Fibroblast of skin of abdomen (primary cell): ENCODE results near the gene RCAN1. TPM values are rescaled to one million over a fixed set of nuclear protein-coding genes. Genes with fewer than 3 reads are reported as not detected.
A peak's percentile ranks its signal among the peaks of the same experiment; 100 is the strongest.

Source experiments
- DNase-seq: peaks from one replicate; pipeline ENCODE4 v3.0.0-alpha.2; 2013
- polyA plus RNA-seq, 2 experiments: library from polyadenylated mRNA; unstranded; fragments of 120-200 nt; gene quantifications; one replicate each; pipeline ENCODE4 v1.2.1, GENCODE V29; 2013; ENCODE audit not compliant: insufficient read length in 2 of 2

The RCAN1 gene
- 112 TPM for polyA plus RNA-seq (2013, experiment 1 of 2; ENCODE audit: insufficient read length)
- 110 TPM for polyA plus RNA-seq (2013, experiment 2 of 2; ENCODE audit: insufficient read length)

DNA sequence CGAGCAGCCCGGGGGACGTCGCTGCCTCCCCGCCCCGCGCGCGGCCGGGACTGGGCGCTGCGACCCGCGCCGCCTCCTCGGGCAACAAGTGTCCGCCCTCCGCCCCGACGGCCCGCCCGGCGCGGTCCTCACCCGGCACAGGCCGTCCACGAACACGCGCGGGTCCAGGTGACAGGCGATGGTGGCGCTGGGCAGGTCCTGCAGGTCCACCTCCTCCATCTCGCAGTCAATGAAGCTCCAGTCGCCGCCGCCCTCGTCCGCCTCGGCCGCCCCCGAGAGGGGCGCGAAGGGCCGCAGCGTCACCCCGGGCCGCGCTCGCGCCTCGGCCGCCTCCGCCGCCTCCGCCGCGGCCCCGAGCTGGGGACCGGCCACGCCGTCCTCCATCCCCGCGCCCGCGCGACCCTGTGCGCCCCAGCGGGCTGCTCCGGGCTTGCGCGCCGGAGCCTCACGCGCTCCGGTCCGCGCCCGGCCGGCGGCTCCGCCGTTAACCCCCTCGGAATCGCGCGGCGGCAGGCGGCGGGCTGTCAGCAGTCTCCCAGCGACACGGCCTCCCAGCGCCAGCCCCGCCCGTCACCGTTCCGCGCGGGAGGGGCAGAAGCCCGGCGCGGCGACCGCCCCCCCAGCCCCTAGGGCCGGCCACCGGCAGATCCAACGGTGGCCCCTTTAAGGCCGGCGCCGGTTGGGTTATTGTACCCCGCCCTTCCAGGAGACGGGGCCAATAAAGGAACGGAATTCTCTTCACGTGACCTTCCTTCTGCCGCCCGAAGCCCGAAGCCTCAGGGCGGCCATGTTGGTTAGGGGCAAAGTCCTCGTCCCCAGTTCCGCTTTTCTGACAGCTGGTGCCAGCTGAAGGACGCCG, at the start of gene RCAN1:
TSS of gene RCAN1 (minus strand) at position 486 of the 859 bp plus-strand sequence. CDS start at position 384, 102 bp downstream.
- DNase-seq, result peak; percentile 93

DNA sequence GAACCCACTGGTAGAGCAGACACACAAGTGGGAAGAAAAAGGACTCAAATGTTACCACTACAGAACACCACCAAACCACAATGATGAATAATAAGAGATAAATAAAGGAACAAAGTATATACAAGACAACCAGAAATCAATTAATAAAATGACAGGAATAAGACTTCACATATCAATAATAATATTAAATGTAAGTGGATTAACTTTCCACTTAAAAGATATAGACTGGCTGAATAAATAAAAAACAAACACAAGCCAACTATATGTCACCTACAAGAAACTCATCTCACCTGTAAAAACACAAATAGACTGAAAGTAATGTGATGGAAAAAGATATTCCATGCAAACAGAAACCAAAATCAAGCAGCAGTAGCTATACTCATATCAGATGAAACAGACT, 46.9 kb upstream of the RCAN1 start:
- no peak for DNase-seq

DNA sequence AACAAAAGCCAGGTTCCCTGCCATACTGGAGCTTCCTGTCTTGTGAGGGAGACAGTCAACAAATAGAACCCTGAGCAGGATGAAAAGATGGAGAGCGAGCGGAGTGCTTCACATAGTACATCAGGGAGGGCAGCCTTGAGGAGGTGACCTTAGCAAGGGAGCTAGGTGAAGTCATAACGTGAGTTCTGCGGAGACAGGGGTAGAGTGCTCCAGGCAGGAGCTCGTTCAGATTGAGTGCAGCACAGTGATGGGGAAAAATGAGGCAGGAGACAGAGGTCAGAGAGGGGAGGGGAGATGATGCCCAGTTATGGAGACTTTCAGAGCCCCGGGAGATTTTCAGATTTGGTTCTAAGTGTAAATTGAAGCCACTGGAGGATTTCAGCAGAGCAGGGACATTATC, 38.6 kb upstream of the RCAN1 start:
- no peak for DNase-seq

DNA sequence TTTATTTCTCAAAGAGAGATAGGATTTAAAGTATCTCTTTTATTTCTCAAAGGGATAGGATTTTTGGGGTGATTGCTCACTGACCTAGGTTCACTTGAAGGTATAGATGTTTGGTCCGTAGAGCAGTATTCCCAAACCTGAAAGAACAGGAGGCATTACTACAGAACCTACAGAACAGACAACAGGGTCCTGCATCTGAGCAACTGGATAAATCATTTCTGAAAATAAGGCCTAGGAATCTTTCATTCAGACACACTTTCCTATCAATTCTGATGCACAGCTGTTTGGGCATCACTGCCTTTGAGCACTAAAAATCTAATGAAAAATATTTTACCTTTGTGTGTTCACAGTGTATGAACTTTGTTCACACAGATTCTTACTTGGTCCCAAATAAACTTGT, 36.7 kb upstream of the RCAN1 start:
- DNase-seq, result no peak

- DNase-seq, result no peak
Measured at GRCh38 chr21:34650861-34651431, 36.0 kb upstream of the RCAN1 start.

DNA sequence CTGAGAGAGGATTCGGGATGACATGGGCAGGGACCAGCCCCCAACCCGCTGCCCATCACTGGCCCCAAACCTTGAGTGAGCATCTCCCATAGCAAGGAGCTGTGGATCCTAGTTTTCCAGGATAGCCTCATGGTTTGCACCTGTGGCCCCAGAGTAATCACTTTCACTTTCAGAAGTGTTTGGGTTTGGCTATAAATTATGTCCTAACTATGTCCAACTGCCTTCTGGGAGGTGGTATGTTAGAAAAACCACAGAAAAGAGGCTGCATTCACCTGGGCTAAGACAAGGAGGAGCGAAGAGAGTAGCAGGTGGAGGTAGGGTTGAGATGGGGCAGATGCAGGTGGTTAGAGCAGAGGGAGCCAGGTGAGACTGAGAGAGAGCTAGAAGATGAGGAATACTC, 34.5 kb upstream of the RCAN1 start:
- no peak for DNase-seq

DNA sequence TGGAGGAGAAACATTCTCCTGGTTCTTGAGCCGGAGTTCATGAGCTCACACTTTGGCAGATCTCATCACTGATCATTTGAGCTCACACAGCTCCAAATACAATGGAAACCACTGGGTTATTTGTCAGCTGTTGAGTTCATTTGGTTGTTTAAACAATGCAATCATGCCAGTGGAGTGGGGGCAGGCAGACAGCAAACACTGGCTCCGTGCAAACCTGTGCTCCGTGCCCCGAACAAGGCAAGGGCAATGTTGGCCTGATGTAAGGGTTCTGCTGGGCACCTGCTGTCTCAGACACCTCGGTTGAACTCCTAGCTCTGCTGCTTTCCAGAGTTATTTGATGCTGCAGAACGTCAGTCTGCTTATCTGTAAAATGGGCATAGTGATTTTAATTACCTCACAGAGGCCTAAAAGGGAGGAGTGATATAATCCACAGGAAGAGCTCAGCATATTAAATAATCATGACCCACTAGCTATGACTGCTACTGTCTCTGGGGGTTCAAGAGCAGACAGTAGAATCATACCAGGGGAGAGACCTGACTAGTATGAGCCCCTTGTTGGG, 33.9 kb upstream of the RCAN1 start:
- DNase-seq, result no peak

DNA sequence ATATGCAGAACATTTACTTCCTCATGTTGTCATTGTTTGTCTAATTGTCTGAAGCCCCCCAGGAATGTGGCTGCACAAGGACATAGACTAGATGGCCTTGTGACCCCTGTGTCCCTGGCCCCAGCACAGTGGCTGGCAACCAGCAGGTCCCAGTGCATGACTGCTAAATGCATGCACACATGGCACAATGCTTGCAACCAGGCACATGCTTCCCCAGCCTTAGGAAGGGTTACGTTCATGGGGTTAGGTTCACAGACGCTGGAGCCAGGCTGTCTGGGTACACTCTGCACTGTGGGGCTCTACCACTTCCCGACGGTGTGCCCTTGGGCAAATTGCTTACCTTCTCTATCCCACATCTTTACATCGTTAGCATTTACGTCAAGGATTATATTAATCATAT, 32.6 kb upstream of the RCAN1 start:
- DNase-seq, result no peak

GRCh38 chr21:34644825-34645224, 29.9 kb upstream of the RCAN1 start:
- DNase-seq, result no peak

- DNase-seq, result peak; percentile 31
Measured at GRCh38 chr21:34642211-34643075, 27.5 kb upstream of the RCAN1 start.

DNA sequence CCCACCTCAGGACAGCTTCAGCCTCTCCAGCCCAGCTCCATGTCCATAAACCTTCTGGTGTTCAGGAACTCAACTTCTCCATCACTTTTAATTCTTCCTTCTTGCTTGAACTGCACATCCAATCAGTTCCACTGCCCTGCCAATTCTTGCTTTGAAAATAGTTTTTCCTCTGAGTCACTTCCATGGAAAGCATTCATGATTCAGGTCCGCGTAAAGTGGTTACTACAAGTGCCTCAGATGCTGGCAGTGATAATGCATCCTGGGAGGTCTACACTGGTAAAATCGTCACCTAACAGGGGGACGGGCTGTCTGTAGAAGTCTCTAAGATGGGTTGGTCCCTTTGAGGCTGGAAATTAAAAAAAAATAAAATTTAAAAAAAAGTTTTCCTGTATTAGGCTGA, 25.9 kb upstream of the RCAN1 start:
- peak; percentile 78 for DNase-seq

GRCh38 chr21:34639882-34640788, 25.2 kb upstream of the RCAN1 start:
- no peak for DNase-seq

DNA sequence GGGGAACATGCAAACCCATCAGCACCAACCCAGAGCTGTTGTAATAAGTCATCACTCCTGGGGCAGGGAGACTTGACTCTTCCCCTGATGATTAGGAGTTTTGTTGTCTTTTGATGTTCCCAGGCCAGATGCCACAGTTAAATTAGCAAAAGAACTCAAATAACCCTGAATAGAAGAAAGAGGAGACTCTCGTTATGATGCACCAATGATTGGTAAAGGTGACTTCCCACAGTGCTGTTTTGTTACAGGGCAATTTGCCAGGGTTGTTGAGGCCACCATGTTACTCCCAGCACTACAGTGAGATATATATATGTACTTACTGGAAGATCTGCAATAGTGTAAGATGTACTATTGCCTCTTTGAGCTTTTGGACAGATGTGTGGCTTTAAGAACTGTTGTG, 24.3 kb upstream of the RCAN1 start:
- no peak for DNase-seq

DNA sequence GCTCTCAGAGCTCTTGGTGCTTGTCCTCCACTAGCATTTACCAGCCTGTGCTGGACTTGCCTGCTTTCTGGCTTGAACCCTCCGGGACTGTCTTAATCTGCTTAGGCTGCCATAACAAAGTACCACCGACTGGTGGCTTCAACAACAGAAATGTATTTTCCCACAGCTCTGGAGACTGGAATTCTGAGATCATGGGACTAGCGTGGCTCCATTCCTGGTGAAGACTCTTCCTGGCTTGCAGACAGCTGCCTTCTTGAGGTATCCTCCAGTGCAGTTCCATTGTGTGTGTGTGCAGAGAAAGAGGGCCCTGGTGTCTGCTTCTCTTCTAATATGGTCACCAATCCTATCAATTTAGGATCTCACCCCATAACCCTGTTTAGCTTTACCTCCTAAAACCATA, 22.0 kb upstream of the RCAN1 start:
- DNase-seq, result no peak

- no peak for DNase-seq
Measured at GRCh38 chr21:34635307-34635706, 20.4 kb upstream of the RCAN1 start.

DNA sequence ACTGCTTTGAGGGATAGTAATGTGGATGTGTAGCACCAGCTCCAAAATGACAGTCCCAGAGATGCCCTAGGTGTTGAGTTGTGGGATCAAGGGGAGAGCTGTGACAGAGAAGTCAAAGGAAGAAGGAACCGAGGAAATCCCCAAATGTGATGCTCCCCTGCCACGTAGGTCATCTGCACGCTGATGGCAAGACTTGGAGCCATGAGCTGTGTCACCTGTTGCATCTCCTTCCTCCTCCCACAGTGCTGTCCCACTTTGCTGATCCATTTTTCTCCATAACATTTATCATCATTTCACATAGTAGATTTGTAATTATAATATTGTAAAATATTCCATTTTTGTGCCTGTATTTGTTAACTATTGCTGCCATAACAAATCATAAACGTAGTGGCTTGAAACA, 17.6 kb upstream of the RCAN1 start:
- no peak for DNase-seq

GRCh38 chr21:34630536-34631143, 15.7 kb upstream of the RCAN1 start:
- peak; percentile 44 for DNase-seq

- no peak for DNase-seq
Measured at GRCh38 chr21:34626131-34626530, 11.2 kb upstream of the RCAN1 start.

GRCh38 chr21:34625030-34625593, 10.2 kb upstream of the RCAN1 start:
- DNase-seq, result no peak

GRCh38 chr21:34623516-34623915, 8.6 kb upstream of the RCAN1 start:
- DNase-seq, result no peak
